ENCODE data around the gene PSMC4.

Gene PSMC4

DNA sequence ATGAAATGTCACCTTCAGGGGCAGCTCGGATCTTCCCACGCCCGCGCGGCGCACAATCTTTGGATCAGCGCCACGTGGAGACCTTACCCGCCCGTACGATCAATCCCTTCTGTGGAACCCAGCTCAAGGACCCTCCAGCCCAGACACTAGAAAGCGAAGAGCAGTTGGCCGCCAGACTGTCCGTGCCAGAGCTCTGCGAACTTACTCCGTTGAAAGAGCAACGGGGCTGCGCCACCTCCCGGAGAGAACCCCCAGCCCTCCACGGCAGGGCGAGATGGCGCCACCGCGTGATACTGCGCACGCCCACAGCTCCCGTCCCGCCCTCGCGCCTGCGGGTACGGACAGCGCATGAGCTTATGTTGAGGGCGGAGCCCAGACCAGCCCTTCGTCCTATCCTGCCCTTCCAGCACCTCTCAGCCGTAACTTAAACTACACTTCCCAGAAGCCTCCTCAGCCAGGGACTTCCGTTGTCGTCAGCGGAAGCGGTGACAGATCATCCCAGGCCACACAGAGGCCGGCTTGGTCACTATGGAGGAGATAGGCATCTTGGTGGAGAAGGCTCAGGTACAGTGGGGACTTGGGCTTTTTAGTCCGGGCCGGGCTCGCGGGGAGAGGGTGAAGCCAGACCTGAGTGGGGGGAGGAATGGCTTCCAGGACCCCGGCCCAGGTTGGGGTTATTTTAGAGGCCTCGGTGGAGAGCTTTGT, at the start of gene PSMC4:
Gene PSMC4, plus strand, starts transcription at position 491 of the 705 bp plus-strand sequence. Its CDS starts 38 bp downstream, at position 529.
- peak; percentile 99 for DNase-seq (ENCODE audit: low spot score)

DNA sequence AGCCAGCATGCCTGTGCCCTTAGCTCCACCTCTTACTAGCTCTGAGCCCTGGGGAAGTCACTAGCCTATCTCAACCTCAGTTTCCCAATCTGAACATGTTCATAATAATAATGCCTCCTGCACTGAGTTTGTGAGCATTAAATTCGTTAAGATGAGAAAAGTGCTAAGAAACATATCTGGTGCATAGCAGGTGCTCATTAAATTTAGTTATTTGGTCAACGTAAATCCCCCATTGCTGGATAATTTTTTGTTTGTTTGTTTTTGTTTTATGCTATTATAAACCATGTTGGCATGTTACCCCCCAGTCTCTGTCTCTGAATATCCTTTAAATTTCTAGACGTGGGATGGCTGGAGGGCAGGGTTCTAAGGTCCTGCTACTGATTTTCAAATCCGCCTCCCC, 47.1 kb upstream of the PSMC4 start:
- DNase-seq (ENCODE audit: low spot score) = no peak

DNA sequence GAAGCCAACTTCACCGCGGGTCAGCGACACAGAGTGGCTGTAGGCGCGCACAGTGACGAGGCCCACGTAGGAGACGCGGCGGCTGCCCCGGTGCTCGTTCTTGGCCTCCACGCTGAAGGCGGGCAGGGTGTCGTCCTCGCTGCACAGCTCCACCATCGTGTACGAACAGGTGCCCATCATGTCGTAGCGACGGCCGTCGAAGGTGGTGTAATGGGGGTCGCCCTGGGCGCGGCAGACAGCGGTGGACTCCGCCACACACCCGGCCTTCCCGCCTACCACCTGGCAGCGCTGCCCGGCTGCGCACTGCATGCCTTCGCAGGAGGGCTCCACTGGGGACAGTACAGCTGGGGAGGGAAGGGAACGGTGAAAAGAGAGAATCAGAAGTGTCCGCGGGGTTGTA, 46.6 kb upstream of the PSMC4 start:
- no peak for DNase-seq (ENCODE audit: low spot score)

DNA sequence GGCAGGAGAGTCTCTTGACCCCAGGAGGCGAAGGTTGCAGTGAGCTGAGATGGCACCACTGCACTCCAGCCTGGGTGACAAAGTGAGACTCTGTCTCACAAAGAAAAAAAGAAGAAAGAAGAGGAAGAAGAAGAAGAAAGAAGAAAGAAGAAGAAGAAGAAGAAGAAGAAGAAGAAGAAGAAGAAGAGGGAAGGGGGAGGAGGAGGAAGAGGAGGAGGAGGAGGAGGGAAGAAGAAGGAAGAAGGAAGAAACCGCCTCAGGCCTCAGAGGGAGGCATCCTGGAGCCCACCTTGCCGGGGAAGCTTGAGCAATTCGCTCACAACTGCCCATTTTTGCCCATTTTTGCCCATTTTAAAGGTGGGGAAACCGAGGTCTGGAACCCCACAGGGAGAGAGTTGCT, 46.0 kb upstream of the PSMC4 start:
- no peak for DNase-seq (ENCODE audit: low spot score)

DNA sequence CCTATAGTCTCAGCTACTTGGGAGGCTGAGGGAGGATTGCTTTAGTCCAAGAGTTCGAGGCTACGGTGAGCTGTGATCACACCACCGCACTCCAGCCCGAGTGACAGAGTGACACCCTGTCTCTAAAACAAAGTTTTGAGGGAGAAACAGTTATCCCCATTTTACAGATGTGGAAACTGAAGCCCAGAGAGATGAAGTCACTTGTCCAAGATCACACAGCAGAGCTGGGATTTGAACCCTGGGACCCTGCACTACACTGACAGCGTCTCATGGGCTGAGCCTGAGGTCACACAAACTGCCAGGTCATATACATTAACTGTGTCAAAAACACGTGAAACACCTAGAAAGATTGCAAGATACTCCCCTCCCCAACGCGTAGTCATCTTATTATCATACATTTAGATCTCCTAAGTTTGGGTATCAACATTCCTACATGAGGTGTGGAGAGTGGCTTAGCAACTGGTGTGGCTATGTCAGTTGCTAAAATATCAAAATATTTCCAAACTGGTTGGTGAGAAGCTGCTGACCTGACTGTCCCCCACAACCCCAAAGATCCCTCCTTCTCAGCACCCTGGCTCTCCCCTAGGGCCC, 44.7 kb upstream of the PSMC4 start:
- DNase-seq (ENCODE audit: low spot score) = no peak

DNA sequence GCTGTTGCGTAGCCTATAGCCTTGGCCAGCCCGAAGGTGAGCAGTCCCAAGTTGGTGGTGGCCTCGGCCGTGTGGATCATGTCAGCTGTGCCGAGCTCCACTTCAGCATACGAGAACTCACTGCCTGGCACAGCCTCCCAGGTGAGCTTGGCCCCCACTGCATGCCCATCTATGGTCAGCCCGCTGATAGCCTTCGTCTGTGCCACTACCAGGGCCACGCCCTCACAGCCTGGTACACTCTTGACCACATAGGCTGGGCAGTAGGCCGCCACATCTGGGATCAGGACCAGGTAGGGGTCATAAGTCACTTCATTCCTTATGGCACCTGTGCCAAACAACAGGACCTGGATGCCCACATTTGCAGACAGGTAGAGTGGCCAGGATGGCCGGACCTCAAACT, 43.9 kb upstream of the PSMC4 start:
- no peak for DNase-seq (ENCODE audit: low spot score)

DNA sequence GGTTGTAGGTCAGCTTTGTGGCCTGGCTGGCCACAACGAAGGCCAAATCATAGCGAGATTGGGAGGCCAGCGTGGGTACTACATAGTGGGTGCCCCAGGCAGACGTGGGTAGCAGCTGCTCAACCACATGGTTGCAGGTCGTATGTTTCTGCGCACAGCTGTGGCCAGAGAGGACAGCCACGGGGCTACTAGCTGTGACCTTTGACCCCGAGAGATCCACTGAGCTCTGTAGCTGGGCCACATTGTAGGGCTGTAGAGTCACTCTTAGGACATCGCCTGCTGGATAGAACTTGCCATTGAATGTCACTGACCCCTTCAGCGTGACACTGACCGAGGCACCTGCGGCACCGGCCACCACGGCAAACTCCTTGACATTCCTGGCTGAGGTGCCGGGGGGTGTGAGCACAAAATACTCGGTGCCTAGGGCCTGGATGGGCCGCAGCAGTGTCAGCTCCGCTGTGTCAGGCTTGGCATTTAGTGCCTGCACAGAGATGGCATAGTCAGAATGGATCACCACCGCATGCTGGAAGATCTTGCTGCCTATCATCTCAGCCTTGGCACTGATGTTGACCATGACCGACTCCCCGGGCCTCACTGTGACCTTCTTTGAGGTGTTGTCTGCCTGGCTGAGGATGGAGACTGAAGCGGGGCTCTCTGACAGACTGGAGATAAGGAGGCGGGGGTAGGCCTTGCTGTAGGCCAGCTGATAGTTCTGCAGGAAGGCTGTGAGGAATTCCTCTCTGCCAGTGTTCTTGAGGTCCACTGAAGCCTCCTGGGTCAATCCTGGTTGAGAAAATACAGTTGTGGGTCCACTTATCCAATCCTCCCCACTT, 43.2 kb upstream of the PSMC4 start:
- no peak for DNase-seq (ENCODE audit: low spot score)

DNA sequence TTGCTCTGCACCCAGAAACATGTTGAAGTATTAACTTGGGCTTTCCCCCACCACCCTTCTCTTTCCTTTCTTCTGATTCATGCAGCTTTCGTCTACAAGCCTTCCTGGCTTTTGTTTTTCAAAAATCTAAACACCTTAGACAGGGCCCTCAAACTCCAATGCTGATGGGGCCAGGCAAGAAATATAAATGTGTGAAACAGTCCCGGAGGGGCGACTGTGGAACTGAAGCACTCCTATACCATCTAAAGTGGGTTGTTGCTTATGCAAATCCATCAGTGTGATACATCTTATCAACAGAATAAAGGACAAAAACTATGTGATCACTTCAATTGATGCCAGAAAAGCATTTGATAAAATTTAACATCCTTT, 42.6 kb upstream of the PSMC4 start:
- DNase-seq (ENCODE audit: low spot score) = no peak

DNA sequence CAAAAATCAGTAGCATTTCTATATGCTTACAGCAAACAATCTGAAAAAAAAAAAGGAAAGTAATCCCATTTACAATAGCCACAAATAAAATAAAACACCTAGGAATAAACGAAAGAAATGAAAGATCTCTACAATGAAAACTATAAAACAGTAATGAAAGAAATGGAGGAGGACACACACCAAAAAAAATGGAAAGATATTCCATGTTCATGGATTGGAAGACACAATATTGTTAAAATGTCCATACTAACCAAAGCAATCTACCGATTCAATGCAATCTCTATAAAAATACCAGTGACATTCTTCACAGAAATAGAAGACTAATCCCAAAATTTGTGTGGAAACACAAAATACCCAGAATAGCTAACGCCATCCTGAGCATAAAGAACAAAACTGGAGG, 41.2 kb upstream of the PSMC4 start:
- DNase-seq (ENCODE audit: low spot score) = no peak

DNA sequence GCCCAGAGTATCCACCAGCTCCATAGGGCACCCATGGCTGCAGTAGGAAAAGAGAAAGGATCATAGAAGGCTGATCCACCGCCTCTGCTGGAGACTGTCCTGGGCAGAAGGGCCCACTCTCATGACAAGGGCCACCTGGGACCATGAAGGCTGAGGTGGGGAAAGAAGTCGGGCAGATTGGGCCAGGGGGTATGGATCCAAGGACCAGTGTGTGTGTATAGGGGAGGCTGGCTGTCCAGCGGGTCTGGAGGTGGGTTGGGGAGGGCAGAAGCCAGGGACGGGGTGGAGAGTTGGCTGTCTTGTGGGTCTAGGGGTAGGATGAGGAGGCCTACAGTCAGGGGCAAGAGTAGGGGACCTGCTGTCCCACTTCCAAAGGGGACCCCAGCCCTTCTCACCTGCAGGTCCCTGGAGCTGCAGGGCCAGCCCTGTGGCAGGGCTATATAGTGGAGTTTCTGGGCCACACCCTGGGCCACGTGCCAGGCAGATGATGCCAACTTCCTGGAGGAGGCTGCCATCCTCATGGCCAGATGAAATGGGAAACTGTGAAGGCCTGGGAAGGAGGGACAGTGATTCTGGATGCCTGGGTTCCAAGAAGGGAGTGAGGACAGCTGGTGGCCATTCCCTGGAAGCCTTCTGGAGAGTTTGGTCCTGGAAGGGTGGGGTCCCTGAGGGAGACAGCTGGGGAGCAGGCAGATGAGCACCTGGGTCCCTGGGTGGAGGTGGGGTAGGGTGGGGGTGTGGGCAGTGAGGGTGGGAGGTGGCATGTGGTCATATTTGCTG, 36.2 kb upstream of the PSMC4 start, which contains the start of gene FCGBP:
Gene FCGBP, minus strand, starts transcription at position 51 of the 780 bp plus-strand sequence.
- no peak for DNase-seq (ENCODE audit: low spot score)

DNA sequence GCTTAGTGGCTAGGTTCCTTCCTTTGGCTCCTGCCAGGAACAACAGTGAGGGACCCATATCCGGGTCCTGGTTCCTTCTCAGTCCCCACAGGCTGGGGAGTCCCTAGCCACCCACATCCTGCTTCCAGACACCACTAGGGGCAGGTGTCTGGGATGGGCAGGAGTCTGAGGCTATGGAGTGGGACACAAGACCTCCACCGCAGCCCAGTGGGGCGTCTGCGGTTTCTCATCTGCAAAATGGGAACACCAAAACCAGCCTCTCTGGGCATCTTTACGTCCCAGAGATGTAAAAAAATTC, 35.7 kb upstream of the PSMC4 start:
- no peak for DNase-seq (ENCODE audit: low spot score)

DNA sequence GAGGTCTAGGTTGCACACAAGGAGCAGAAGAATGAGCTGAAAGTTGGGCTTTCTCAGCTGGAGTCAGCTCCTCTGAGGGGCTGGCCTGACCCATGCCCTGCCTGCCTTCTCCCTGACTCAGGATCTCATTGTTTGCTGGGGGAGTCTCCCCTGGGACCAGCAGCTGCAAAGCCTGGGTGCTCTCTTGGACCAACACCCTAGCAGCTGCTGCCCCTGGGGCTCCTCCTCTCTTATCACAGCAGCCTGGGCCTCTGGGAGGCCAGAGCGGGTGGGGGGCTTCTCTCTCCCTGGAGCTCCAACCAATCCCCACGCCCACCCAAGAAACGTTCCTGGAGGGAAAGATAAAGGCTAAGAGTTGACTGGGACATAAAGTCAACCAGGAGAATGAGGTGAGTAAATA, 34.9 kb upstream of the PSMC4 start:
- DNase-seq (ENCODE audit: low spot score) = no peak

DNA sequence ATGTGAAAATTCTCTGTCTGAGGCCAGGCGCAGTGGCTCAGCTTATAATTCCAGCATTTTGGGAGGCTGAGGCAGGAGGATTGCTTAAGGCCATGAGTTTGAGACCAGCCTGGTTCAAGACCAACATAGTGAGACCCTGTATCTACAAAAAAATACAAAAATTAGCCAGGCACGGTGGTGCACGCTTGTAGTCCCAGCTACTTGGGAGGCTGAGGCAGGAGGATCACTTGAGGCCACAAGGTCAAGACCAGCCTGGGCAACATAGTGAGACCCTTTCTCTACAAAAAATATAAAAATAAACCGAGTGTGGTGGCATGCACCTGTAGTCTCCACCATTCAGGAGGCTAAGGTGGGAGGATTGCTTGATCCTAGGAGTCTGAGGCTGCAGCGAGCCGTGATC, 34.3 kb upstream of the PSMC4 start:
- DNase-seq (ENCODE audit: low spot score) = no peak

DNA sequence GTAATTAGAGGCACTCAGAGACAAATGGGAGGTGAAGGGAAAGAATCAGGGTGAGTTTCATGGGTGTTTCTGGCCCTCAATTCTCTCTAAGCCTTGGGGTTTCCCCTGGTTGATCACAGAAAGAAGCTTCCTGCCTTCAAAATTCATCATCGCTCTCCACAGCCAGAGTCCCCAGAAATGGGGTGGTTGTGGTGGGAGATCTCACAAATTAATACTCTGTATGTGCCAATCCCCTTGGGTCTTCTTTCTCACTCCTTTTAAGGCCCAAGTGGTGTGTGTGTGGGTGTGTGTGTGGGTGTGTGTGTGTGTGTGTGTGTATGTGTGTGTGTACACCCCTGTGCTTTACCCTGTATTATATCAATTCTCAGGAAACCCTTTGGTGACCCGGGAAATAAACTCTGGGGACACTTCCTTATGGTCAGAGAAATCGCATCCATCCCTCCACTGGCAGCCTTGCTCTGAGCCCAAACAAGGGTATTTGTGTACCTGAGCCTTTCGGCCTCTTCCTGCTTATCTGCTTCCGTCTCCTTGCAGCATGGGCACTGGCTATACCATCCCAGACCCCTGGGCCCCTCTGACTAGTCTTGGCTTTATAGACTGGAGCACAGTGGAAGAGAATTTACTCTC, 33.8 kb upstream of the PSMC4 start:
- DNase-seq (ENCODE audit: low spot score) = peak; percentile 55

DNA sequence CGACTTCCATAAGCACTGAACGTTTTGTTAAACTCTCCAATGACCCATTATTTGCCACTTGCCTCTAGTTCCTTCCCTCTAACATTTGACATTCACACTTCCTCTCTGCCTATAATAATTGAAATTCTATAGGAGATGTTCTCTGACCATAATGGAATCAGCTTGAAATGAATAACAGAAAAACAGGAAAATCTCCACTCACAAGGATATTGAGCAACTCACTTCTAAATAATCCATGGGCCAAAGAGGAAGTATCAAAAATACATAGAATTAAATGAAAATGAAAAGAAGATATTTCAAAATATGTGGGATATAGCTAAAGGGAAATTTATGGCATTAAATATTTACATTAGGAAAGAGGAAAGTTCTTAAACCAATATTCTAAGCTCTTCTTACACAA, 33.2 kb upstream of the PSMC4 start:
- DNase-seq (ENCODE audit: low spot score) = no peak

DNA sequence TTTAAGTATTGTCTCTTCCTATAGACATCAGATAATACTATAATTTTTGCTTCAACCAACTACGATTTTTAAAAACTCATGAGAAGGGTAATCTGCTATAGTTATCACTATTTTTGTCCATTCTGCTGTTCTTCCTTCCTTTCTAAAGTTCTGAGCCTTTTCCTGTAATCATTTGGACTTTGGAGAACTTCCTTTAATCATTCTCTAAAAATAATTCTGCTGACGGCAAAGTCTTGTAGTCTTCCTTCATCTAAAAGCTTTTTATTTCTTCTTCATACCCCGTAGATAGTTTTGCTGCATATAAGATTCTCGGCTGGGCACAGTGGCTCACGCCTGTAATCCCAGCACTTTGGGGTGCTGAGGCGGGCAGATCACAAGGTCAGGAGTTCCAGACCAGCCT, 31.4 kb upstream of the PSMC4 start:
- DNase-seq (ENCODE audit: low spot score) = no peak

DNA sequence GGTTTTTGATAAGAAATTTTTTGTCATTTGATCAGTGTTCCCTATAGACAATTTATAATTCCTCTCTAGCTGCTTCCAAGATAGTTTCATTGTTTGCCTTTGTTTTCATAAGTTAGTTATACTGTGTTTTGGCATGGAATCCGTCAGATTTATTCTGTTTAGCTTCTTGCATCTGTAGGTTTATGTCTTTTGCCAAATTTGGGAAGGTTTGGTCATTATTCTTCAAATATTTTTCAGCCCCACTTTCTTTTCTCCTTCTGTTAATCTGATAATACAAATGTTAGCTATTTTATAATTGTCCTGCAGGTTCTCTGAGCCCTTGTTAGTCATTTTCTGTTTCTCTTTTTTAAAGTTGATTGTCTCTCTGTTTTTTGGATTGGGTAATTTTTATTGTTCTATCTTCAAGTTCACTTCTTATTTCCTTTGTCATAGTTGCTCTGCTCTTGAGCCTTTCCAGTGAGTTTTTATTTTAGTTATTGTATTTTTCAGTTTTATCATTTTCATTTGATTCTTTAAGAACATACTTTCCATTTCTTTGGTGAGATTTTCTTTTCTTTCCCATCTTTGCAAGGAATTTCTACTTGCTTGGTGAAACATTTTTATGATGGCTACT, 30.6 kb upstream of the PSMC4 start:
- no peak for DNase-seq (ENCODE audit: low spot score)

DNA sequence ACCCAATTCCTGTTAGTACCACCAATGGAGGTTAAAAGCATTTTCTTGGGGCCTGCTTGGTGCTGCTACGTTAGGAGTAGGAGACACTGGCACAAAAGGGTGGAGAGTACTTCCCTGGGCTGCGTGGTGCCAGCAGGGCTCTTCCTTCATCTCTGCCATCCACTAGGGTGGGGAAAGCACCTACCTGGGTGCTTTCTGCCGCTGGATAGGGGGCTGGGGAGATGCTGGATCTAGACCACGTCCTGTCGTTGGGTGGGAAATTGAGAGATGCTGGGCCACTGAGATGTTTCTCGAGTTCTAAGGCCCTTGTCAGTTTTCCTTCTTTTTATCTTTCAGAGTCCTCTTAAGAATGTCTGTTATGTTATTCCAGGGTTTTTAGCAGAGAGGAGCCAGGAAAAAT, 29.8 kb upstream of the PSMC4 start:
- no peak for DNase-seq (ENCODE audit: low spot score)

DNA sequence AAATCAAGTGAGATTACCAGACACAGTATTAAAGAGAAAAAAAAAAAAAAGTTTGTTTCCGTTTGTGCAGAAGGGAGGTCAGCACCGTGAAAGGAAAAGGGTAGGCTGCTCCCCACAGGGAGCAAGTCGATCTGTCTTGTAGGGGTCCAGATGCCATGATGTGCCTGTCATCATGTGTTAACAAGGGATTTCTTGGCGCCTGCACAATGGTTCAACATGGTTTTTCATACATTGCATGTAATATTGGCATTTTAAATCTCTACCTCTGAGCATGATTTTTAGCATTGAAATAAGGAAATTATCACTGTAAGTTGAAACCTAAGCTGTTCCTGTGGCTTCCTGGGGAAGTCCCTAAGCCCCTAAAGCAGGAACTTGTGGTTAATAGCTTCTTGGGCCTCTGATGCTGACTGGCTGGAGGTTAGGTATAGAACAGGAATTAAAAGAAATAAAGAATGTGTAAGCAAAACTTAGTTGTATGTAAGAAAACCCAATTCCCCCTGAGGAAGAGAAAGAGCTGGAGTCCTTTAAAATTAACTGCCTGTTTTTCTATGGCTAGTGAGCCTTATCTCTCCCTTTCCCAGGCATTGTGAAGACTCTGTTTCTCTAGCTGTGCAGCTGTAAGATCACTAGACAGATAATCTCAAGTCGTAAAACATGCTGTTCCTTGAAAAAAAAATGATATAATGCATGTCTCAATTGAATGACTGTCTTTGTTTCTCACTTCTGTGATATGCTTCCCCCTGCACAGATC, 29.2 kb upstream of the PSMC4 start:
- peak; percentile 80 for DNase-seq (ENCODE audit: low spot score)

DNA sequence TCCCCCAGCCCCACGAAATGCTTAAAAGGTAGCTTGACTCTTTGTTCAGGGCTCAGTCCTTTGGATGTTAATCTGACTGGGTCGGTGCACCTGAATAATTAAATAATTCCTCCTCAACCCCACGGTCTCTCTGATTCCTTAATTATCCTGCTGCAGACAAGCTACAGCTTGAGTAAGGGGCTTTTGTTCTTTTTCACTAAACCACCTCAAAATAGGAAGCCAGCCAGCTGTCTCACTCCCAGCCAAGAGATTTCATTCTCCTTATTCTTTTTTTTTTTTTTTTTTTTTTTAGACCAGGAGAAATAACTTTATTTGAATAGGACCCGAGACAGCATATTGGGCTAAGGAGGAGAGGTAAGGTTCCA, 28.6 kb upstream of the PSMC4 start:
- DNase-seq (ENCODE audit: low spot score) = no peak

DNA sequence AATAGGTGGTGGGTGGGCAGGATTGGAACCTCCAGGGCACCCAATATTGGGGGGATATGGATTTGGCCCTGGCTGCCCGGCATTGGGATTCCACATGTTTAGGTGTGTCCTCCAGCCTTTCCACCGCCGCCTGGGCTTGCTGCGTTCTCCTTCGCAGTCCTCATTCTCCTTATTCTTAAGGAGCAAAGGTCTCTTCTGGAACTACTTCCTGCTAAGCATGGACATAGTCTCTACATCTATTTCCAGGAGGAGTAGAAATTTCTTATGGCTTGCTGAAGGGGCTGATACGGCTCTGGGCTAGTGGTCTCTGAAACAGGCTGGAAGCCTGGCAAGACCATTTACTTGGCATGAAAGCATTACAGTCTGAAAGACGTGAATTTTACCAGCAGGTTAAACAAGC, 27.4 kb upstream of the PSMC4 start:
- DNase-seq (ENCODE audit: low spot score) = no peak

Measured in CD4-positive, alpha-beta T cell treated with Interleukin-6 at 100 ng/mL for 8 hours (primary cell).